ENCODE measurements around the gene DNAH6. TPM values are rescaled to one million over a fixed set of nuclear protein-coding genes. Genes with fewer than 3 reads are reported as not detected.

Gene DNAH6
- total RNA-seq, 4 donors from 2014 or later: 0.16 to 1.2 (median 0.47) TPM

- Histone ChIP-seq H3K36me3 (no peaks in the 10 kb centered on the region), H3K9me3 (no peaks in the 10 kb centered on the region), H3K4me1 (no peaks in the 10 kb centered on the region), H3K27ac (no peak overlapping the region), H3K27me3 (no peaks in the 10 kb centered on the region), H3K4me3 (no peak overlapping the region)
- WGBS: 79% methylated on average over 2 of the region's 2 CpGs
- no peak for DNase-seq (ENCODE audit: low spot score in 2 of 2)
- TF ChIP-seq POLR2A (IDR thresholded peaks at IDR 0.05): no peak
- TF ChIP-seq POLR2AphosphoS5 (IDR thresholded peaks at IDR 0.05): no peak
- TF ChIP-seq EP300 (IDR thresholded peaks at IDR 0.05): no peak
- TF ChIP-seq CTCF (IDR thresholded peaks at IDR 0.05): no peak
Observed at GRCh38 chr2:84703831-84704230, 187.5 kb downstream of the DNAH6 start.

GRCh38 chr2:84704505-84705244, 188.4 kb downstream of the DNAH6 start:
- 85% methylated on average over 6 of the region's 6 CpGs for WGBS
- Histone ChIP-seq H3K27me3 (no peaks in the 10 kb centered on the region), H3K4me1 (no peaks in the 10 kb centered on the region), H3K36me3 (no peaks in the 10 kb centered on the region), H3K4me3 (no peak overlapping the region), H3K9me3 (no peaks in the 10 kb centered on the region), H3K27ac (no peak overlapping the region)
- TF ChIP-seq EP300 (IDR thresholded peaks at IDR 0.05) (no peak), CTCF (IDR thresholded peaks at IDR 0.05) (no peak), POLR2AphosphoS5 (IDR thresholded peaks at IDR 0.05) (no peak)
- DNase-seq (ENCODE audit: low spot score in 2 of 2): no peak

GRCh38 chr2:84705858-84706257, 189.6 kb downstream of the DNAH6 start:
- Histone ChIP-seq H3K4me1 (no peaks in the 10 kb centered on the region), H3K27ac (no peak overlapping the region), H3K4me3 (no peak overlapping the region), H3K36me3 (no peaks in the 10 kb centered on the region), H3K27me3 (no peaks in the 10 kb centered on the region), H3K9me3 (no peaks in the 10 kb centered on the region)
- no peak for DNase-seq (ENCODE audit: low spot score in 2 of 2)
- TF ChIP-seq POLR2A (IDR thresholded peaks at IDR 0.05) (no peak), POLR2AphosphoS5 (IDR thresholded peaks at IDR 0.05) (no peak), EP300 (IDR thresholded peaks at IDR 0.05) (no peak), CTCF (IDR thresholded peaks at IDR 0.05) (no peak)
- WGBS: 87% methylated on average over 2 of the region's 2 CpGs

DNA sequence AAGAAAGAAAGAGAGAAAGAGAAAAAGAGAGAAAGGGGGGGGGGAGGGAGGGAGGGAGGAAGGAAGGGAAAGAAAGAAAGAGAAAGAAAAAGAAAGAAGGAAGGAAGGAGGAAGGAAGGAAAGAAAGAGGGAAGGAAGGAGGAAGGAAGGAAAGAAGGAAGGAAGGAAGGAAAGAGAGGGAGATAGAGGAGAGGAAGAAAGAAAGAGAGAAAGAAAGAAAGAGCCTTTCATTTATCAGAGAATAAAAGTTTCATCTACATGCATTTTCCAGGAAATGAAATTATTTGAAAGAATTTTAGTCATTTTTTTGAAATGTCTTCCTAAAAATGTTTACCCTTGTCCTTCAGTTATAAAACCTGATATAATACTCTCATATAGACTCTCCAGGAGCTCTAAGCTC, 192.1 kb downstream of the DNAH6 start:
- no peaks in the 10 kb centered on the region for H3K4me1 ChIP-seq
- DNase-seq (ENCODE audit: low spot score in 2 of 2): no peak
- H3K27ac ChIP-seq: no peak overlapping the region
- no peaks in the 10 kb centered on the region for H3K36me3 ChIP-seq
- H3K9me3 ChIP-seq: no peaks in the 10 kb centered on the region
- TF ChIP-seq EP300 (IDR thresholded peaks at IDR 0.05): no peak
- TF ChIP-seq POLR2A (IDR thresholded peaks at IDR 0.05): no peak
- TF ChIP-seq CTCF (IDR thresholded peaks at IDR 0.05): no peak
- TF ChIP-seq POLR2AphosphoS5 (IDR thresholded peaks at IDR 0.05): no peak
- H3K27me3 ChIP-seq: no peaks in the 10 kb centered on the region
- H3K4me3 ChIP-seq: no peak overlapping the region

GRCh38 chr2:84711651-84712050, 195.4 kb downstream of the DNAH6 start:
- H3K27me3 ChIP-seq: no peaks in the 10 kb centered on the region
- no peaks in the 10 kb centered on the region for H3K36me3 ChIP-seq
- H3K4me3 ChIP-seq: no peak overlapping the region
- TF ChIP-seq CTCF (IDR thresholded peaks at IDR 0.05) (no peak), EP300 (IDR thresholded peaks at IDR 0.05) (no peak), POLR2A (IDR thresholded peaks at IDR 0.05) (no peak), POLR2AphosphoS5 (IDR thresholded peaks at IDR 0.05) (no peak)
- no peaks in the 10 kb centered on the region for H3K4me1 ChIP-seq
- H3K9me3 ChIP-seq: no peaks in the 10 kb centered on the region
- no peak overlapping the region for H3K27ac ChIP-seq
- no peak for DNase-seq (ENCODE audit: low spot score in 2 of 2)
- WGBS: 71% methylated on average over 1 of the region's 1 CpG
